H1 (cell line): ENCODE data around the gene TAOK1. TPM values are rescaled to one million over a fixed set of nuclear protein-coding genes. Genes with fewer than 3 reads are reported as not detected.

Experiments used
- CTCF ChIA-PET: fragments of 300-600 bp; sonication (Branson Sonifier 250); formaldehyde crosslinking; loops from one replicate; lab custom pipeline; 2021; ENCODE audit not compliant: partially characterized antibody; lab: Charles Lee
- POLR2A ChIA-PET: fragments of 300-600 bp; sonication (Branson Sonifier 250); formaldehyde crosslinking; loops from one replicate; lab custom pipeline; 2021; ENCODE audit warnings: inconsistent platforms; ENCODE audit not compliant: partially characterized antibody; lab: Charles Lee
- DNase-seq, 2 experiments: peaks; one replicate each; pipeline versions ENCODE4 v3.0.0 to v3.0.0-alpha.2; 2010 to 2022; ENCODE audit warnings: low spot score in 2 of 2, low read depth in 1 of 2, mixed read lengths in 1 of 2
- FAIRE-seq: peaks from 2 replicates; lab custom pipeline; 2011; peaks lifted over from hg19 to GRCh38; lab: Jason Lieb, UNC
- H2AFZ ChIP-seq: 2 replicates; pipeline ENCODE4 v1.8.1; 2012; ENCODE audit warnings: low read length, inconsistent platforms
- H2AK5ac ChIP-seq: 2 replicates; pipeline ENCODE4 v1.6.1; 2013; ENCODE audit warnings: low read depth, low read length
- H2BK120ac ChIP-seq: replicated peaks from 2 replicates; pipeline ENCODE3; 2013; ENCODE audit warnings: low read depth, low read length, inconsistent platforms
- H2BK12ac ChIP-seq: 2 replicates; pipeline ENCODE4 v1.6.1; 2013; ENCODE audit warnings: low read depth, low read length
- H2BK15ac ChIP-seq: 2 replicates; pipeline ENCODE4 v1.6.1; 2013; ENCODE audit warnings: low read length
- H2BK20ac ChIP-seq: 2 replicates; pipeline ENCODE4 v1.6.1; 2013; ENCODE audit warnings: low read length
- H2BK5ac ChIP-seq: 2 replicates; pipeline ENCODE4 v1.6.1; 2013; ENCODE audit warnings: low read depth, low read length
- H3K14ac ChIP-seq: 2 replicates; pipeline ENCODE4 v1.6.1; 2013; ENCODE audit warnings: inconsistent platforms; ENCODE audit not compliant: insufficient read length
- H3K18ac ChIP-seq: 2 replicates; pipeline ENCODE4 v1.6.1; 2013; ENCODE audit warnings: low read length; ENCODE audit errors: extremely low read depth
- H3K23ac ChIP-seq: 2 replicates; pipeline ENCODE4 v1.6.1; 2013; ENCODE audit warnings: inconsistent platforms; ENCODE audit not compliant: insufficient read length
- H3K23me2 ChIP-seq: 2 replicates; pipeline ENCODE4 v1.6.1; 2013; ENCODE audit warnings: low read depth, low read length
- H3K27ac ChIP-seq: 2 replicates; pipeline ENCODE4 v1.6.1; 2011; ENCODE audit warnings: low read depth, low read length, inconsistent platforms
- H3K27me3 ChIP-seq, 4 experiments: replicated peaks in 1 of 4; 1 replicate in 1 of 4; 2 replicates in 3 of 4; pipeline versions ENCODE4 v1.6.1 to v1.8.1; 2011 to 2013; ENCODE audit warnings: low read length in 3 of 4, mild to moderate bottlenecking in 3 of 4, inconsistent platforms in 2 of 4, mixed read lengths in 2 of 4, moderate library complexity in 1 of 4; ENCODE audit not compliant: control insufficient read depth in 3 of 4, insufficient read depth in 3 of 4; ENCODE audit errors: extremely low read depth in 1 of 4
- H3K36me3 ChIP-seq, 4 experiments: 2 replicates each; pipeline versions ENCODE4 v1.6.1 to v1.8.1; 2011 to 2013; ENCODE audit warnings: mild to moderate bottlenecking in 4 of 4, low read length in 3 of 4, moderate library complexity in 2 of 4, control low read depth in 1 of 4, inconsistent platforms in 1 of 4; ENCODE audit not compliant: insufficient read depth in 4 of 4, control insufficient read depth in 2 of 4
- H3K4ac ChIP-seq: replicated peaks from 2 replicates; pipeline ENCODE3; 2013; ENCODE audit warnings: low read length, low read depth, mixed read lengths, inconsistent platforms; ENCODE audit not compliant: insufficient read length
- H3K4me1 ChIP-seq, 4 experiments: replicated peaks in 1 of 4; 1 replicate in 1 of 4; 2 replicates in 3 of 4; pipeline versions ENCODE4 v1.6.1 to v1.8.1; 2011 to 2013; ENCODE audit warnings: low read length in 3 of 4, inconsistent platforms in 2 of 4, mixed read lengths in 1 of 4; ENCODE audit not compliant: insufficient read depth in 4 of 4, control insufficient read depth in 3 of 4
- H3K4me2 ChIP-seq, 2 experiments: 2 replicates each; pipeline versions ENCODE4 v1.6.1 to v1.8.1; 2011 to 2013; ENCODE audit warnings: low read depth in 2 of 2, low read length in 2 of 2, control low read depth in 1 of 2, inconsistent platforms in 1 of 2, mild to moderate bottlenecking in 1 of 2; ENCODE audit not compliant: insufficient read depth in 1 of 2
- H3K4me3 ChIP-seq, 4 experiments: fragments of 200-600, 300-600 bp in 1 of 4; sonication (generic), shearing (Covaris generic), sonication (Bioruptor Twin) in 1 of 4; 2 replicates each; pipeline versions ENCODE4 v1.5.1 to v1.8.1; 2011 to 2016; ENCODE audit warnings: low read length in 4 of 4, low read depth in 3 of 4, control low read depth in 2 of 4, inconsistent platforms in 2 of 4, mild to moderate bottlenecking in 2 of 4, mixed read lengths in 1 of 4, moderate library complexity in 1 of 4; ENCODE audit not compliant: insufficient read depth in 2 of 4; ENCODE audit errors: extremely low read depth in 1 of 4
- H3K56ac ChIP-seq: replicated peaks from 2 replicates; pipeline ENCODE3; 2013; ENCODE audit warnings: low read depth, mild to moderate bottlenecking, mixed read lengths, low read length, inconsistent platforms; ENCODE audit not compliant: insufficient read length
- H3K79me1 ChIP-seq: 2 replicates; pipeline ENCODE4 v1.6.1; 2013; ENCODE audit warnings: low read depth, low read length, control low read depth
- H3K79me2 ChIP-seq, 2 experiments: 2 replicates each; pipeline versions ENCODE4 v1.6.1 to v1.8.1; 2012 to 2013; ENCODE audit warnings: low read length in 2 of 2, mild to moderate bottlenecking in 2 of 2, inconsistent platforms in 1 of 2; ENCODE audit not compliant: insufficient read depth in 2 of 2, control insufficient read depth in 1 of 2
- H3K9ac ChIP-seq, 4 experiments: replicated peaks in 1 of 4; 1 replicate in 1 of 4; 2 replicates in 3 of 4; pipeline versions ENCODE4 v1.6.1 to v1.8.1; 2011 to 2013; ENCODE audit warnings: low read depth in 3 of 4, low read length in 3 of 4, control low read depth in 2 of 4, mild to moderate bottlenecking in 2 of 4, moderate library complexity in 2 of 4, inconsistent platforms in 1 of 4; ENCODE audit errors: extremely low read depth in 1 of 4
- H3K9me3 ChIP-seq, 2 experiments: 2 replicates each; pipeline versions ENCODE4 v1.6.1 to v1.8.1; 2012 to 2013; ENCODE audit warnings: mild to moderate bottlenecking in 2 of 2, moderate library complexity in 2 of 2, control low read depth in 1 of 2, inconsistent platforms in 1 of 2, low read depth in 1 of 2, low read length in 1 of 2, mixed read lengths in 1 of 2; ENCODE audit not compliant: insufficient read depth in 2 of 2
- H4K20me1 ChIP-seq, 2 experiments: replicated peaks in 1 of 2; 2 replicates each; pipeline versions ENCODE3 to v1.8.1; 2011 to 2013; ENCODE audit warnings: inconsistent platforms in 2 of 2, low read length in 2 of 2, mild to moderate bottlenecking in 1 of 2; ENCODE audit not compliant: insufficient read depth in 2 of 2, control insufficient read depth in 1 of 2
- H4K5ac ChIP-seq: 2 replicates; pipeline ENCODE4 v1.6.1; 2013; ENCODE audit warnings: low read length, low read depth, mixed read lengths, inconsistent platforms; ENCODE audit not compliant: insufficient read length
- H4K8ac ChIP-seq: 2 replicates; pipeline ENCODE4 v1.8.0; 2013; ENCODE audit warnings: mild to moderate bottlenecking, moderate library complexity, low read length, inconsistent platforms; ENCODE audit not compliant: insufficient read depth; ENCODE audit errors: extremely low read depth
- H4K91ac ChIP-seq: replicated peaks from 2 replicates; pipeline ENCODE3; 2013; ENCODE audit warnings: low read length, mixed read lengths, inconsistent platforms; ENCODE audit not compliant: insufficient read length
- BCL11A ChIP-seq, 2 experiments: IDR thresholded peaks; one replicate each; pipeline ENCODE4 v1.6.1; 2011; ENCODE audit warnings: low read depth in 2 of 2, low read length in 2 of 2, mild to moderate bottlenecking in 2 of 2
- BRCA1 ChIP-seq: IDR thresholded peaks from 2 replicates; pipeline ENCODE4 v1.6.1; 2012; ENCODE audit warnings: low read depth, low read length, improper control_type of control experiment
- JUND ChIP-seq: IDR thresholded peaks from 2 replicates; pipeline ENCODE4 v1.6.1; 2011; ENCODE audit warnings: mild to moderate bottlenecking, improper control_type of control experiment, low read length
- POLR2AphosphoS5 ChIP-seq: IDR thresholded peaks from 2 replicates; pipeline ENCODE4 v1.6.1; 2011; ENCODE audit warnings: low read depth, low read length
- TAF7 ChIP-seq: optimal IDR thresholded peaks from 2 replicates; pipeline ENCODE3; 2011; ENCODE audit warnings: low read depth, mild to moderate bottlenecking, inconsistent platforms, low read length, moderate library complexity, borderline replicate concordance
- TEAD4 ChIP-seq: IDR thresholded peaks from 2 replicates; pipeline ENCODE4 v1.6.1; 2012; ENCODE audit warnings: low read depth, low read length, inconsistent platforms, mixed read lengths
- WGBS, 2 experiments: shearing (Covaris generic) in 1 of 2; methylation state at CpG; one replicate each; pipeline versions ENCODE4 v1.1.6 to v1.1.7; 2013 to 2015; ENCODE audit warnings: low lambda C conversion rate in 2 of 2, mixed read lengths in 2 of 2, inconsistent platforms in 1 of 2, low coverage in 1 of 2, missing lambda C conversion rate in 1 of 2; ENCODE audit not compliant: insufficient replicate concordance in 2 of 2, insufficient coverage in 1 of 2, insufficient read length in 1 of 2; ENCODE audit errors: extremely low coverage in 1 of 2, missing lambda C conversion rate in 1 of 2; 5-methylcytosine and 5-hydroxymethylcytosine counted together
- polyA plus RNA-seq, 7 experiments: library from polyadenylated mRNA; depleted of rRNA in 3 of 7; stranded (reverse) in 5 of 7; unstranded in 2 of 7; fragments of >200 nt in 5 of 7; fragments of 200-250 nt in 2 of 7; gene quantifications; 1 replicate in 5 of 7; 2 replicates in 1 of 7; 4 replicates in 1 of 7; pipeline versions ENCODE4 v1.2.1 to v1.2.3, GENCODE V29; 2011 to 2013; ENCODE audit warnings: missing spikeins in 2 of 7, mixed read lengths in 2 of 7
- total RNA-seq: library from RNA; stranded (reverse); fragmentation: NEBNext Ultra II Directional; extraction: Animal tissue kit (Norgen Biotek cat#: 25700); gene quantifications from 2 replicates; pipeline ENCODE4 v1.2.1, GENCODE V29; 2021

Gene TAOK1
- total and polyA plus RNA-seq, 2 of the 8 experiments (the other 6 are each of a cell fraction or from before 2014, with no cell fraction given) = 12.2 to 90.6 TPM

DNA sequence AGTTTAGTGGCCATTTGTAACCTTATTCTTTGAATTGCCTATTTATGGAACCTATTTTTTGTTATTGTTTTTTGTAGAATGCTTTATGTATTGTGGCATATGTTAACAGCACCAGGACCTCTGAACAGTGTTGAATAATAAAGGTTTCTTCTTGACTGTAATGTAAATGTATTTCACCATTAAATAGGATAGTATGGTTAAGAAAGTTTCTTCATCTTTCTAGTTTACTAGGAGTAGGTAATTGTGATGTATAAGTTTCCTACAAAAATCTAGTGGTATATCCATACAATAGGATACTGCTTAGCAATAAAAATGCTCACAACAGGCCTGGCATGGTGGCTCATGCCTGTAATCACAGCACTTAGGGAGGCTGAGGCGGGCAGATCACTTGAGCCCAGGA lies 52.3 kb downstream of the TAOK1 start:
- POLR2A ChIA-PET = no interaction called here
- Histone ChIP-seq H3K56ac (no peak overlapping the region), H3K9me3 (no peaks in the 10 kb centered on the region), H3K14ac (no peak overlapping the region), H4K8ac (no peak overlapping the region), H2BK120ac (no peak overlapping the region), H3K23me2 (no peaks in the 10 kb centered on the region), H3K4me2 (no peak overlapping the region), H2BK15ac (no peak overlapping the region), H2BK5ac (no peak overlapping the region), H4K20me1 (peaks cover 5% of the 10 kb centered on the region in 2 experiments), H2AFZ (no peak overlapping the region), H3K27ac (no peak overlapping the region), H4K91ac (no peak overlapping the region), H3K79me2 (peaks cover 0 to 98% of the 10 kb centered on the region in 2 experiments; a peak in 3 of 4 replicates), H3K36me3 (no peaks in the 10 kb centered on the region), H2BK12ac (no peak overlapping the region), H3K4ac (no peak overlapping the region), H3K18ac (no peak overlapping the region), H3K4me1 (no peaks in the 10 kb centered on the region; a peak in 2 of 7 replicates), H2AK5ac (no peak overlapping the region), H3K79me1 (0 out of 2 replicates have a peak, but pooled peaks cover 2% of the 10 kb centered on the region), H3K4me3 (no peak overlapping the region), H4K5ac (no peak overlapping the region), H2BK20ac (no peak overlapping the region), H3K27me3 (no peaks in the 10 kb centered on the region), H3K9ac (no peak overlapping the region), H3K23ac (no peak overlapping the region)
- DNase-seq (no peak), FAIRE-seq (no peak)
- CTCF ChIA-PET = no interaction called here
- TF ChIP-seq TEAD4 = no peak
- no peak for TF ChIP-seq TAF7
- TF ChIP-seq JUND = no peak
- TF ChIP-seq BCL11A (IDR thresholded peaks at IDR 0.05; ENCODE audit: low read depth in 2 of 2, low read length in 2 of 2) = no peak
- no peak for TF ChIP-seq BRCA1
- TF ChIP-seq POLR2AphosphoS5 = no peak
- WGBS, 2 experiments = 88% methylated on average over 1 of the region's 1 CpG; no CpG with 5 or more reads in 1 of the 2 experiments
